ENCODE data around the gene TRIM17.

TRIM17 gene

GRCh38 chr1:228416217-228416933 is at the start of gene TRIM17:
Gene TRIM17, minus strand, starts transcription at chr1:228416861. Its CDS starts 1,789 bp downstream, at chr1:228415072.
- no peak for ATAC-seq (ENCODE audit: insufficient read depth, low read depth)

DNA sequence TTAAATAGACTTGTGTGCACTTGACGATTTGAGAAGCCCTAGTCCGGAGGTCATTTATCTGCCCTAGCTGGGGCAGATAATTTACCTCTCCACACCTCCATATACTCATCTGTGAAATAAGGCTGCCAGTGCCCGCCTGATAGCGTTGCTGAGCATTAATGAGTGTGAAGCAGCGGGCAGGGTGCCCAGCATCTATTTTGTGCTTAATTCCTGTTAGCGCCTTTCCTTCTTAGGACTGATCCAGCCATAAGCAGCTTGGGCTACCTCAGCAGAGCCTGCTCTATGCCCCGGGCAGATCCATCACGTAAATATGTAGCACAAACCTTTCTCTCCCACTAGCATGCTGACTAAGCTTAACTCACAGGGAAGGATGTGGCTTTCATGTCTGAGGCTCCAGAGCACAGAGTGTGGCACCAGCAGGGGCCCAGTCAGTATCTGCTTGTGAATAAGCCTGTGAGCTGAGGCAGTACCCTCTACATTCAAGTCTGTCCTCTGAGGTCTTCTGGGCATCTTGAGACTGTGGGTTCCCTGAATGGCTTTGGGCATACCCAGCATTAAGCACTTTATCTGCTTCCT is 49.0 kb upstream of the TRIM17 start:
- DNase-seq (no peak), ATAC-seq (ENCODE audit: insufficient read depth, low read depth) (no peak)
- Histone ChIP-seq H3K36me3 (ENCODE audit: insufficient read depth, low read length) (no peaks in the 10 kb centered on the region), H3K9ac (ENCODE audit: low read depth, low read length) (no peak overlapping the region), H3K27ac (ENCODE audit: low read length) (no peak overlapping the region), H4K20me1 (ENCODE audit: insufficient read depth, low read length) (no peaks in the 10 kb centered on the region), H3K9me3 (ENCODE audit: insufficient read depth, low read length, severe bottlenecking) (no peaks in the 10 kb centered on the region), H3K4me1 (ENCODE audit: insufficient read depth, low read length) (no peaks in the 10 kb centered on the region), H3K4me3 (ENCODE audit: low read depth in 1 of 2, low read length in 2 of 2) (no peak overlapping the region), H3K27me3 (ENCODE audit: insufficient read depth, low read length, poor library complexity) (peaks cover 14% of the 10 kb centered on the region), H3K79me2 (ENCODE audit: insufficient read depth, low read length) (no peaks in the 10 kb centered on the region), H2AFZ (ENCODE audit: low read depth, low read length) (no peak overlapping the region), H3K4me2 (ENCODE audit: insufficient read depth, low read length) (no peak overlapping the region)
- TF ChIP-seq, protein P1, sequence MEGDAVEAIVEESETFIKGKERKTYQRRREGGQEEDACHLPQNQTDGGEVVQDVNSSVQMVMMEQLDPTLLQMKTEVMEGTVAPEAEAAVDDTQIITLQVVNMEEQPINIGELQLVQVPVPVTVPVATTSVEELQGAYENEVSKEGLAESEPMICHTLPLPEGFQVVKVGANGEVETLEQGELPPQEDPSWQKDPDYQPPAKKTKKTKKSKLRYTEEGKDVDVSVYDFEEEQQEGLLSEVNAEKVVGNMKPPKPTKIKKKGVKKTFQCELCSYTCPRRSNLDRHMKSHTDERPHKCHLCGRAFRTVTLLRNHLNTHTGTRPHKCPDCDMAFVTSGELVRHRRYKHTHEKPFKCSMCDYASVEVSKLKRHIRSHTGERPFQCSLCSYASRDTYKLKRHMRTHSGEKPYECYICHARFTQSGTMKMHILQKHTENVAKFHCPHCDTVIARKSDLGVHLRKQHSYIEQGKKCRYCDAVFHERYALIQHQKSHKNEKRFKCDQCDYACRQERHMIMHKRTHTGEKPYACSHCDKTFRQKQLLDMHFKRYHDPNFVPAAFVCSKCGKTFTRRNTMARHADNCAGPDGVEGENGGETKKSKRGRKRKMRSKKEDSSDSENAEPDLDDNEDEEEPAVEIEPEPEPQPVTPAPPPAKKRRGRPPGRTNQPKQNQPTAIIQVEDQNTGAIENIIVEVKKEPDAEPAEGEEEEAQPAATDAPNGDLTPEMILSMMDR (IDR thresholded peaks at IDR 0.05; ENCODE audit: borderline replicate concordance, extremely low read depth, low read length, poor library complexity, severe bottlenecking), result no peak
- no peak for TF ChIP-seq EZH2 (IDR thresholded peaks at IDR 0.05; ENCODE audit: borderline replicate concordance, low read depth, low read length, severe bottlenecking)

More at GRCh38 chr1:228416217-228416933, at the start of gene TRIM17:
- H3K4me3 ChIP-seq (ENCODE audit: low read depth in 1 of 2, low read length in 2 of 2), result no peak within 1 kb of the TSS
- no peak within 1 kb of the TSS for H3K9ac ChIP-seq (ENCODE audit: low read depth, low read length)
- H3K79me2 ChIP-seq (ENCODE audit: insufficient read depth, low read length), result no peaks in the 10 kb centered on the region
- no peak within 1 kb of the TSS for H3K4me2 ChIP-seq (ENCODE audit: insufficient read depth, low read length)
- H3K9me3 ChIP-seq (ENCODE audit: insufficient read depth, low read length, severe bottlenecking), result no peaks in the 10 kb centered on the region
- no peak within 1 kb of the TSS for H3K27ac ChIP-seq (ENCODE audit: low read length)
- H3K27me3 ChIP-seq (ENCODE audit: insufficient read depth, low read length, poor library complexity), result no peaks in the 10 kb centered on the region
- DNase-seq, result no peak
- no peak within 1 kb of the TSS for H2AFZ ChIP-seq (ENCODE audit: low read depth, low read length)
- no peak for TF ChIP-seq EZH2 (IDR thresholded peaks at IDR 0.05; ENCODE audit: borderline replicate concordance, low read depth, low read length, severe bottlenecking)
- TF ChIP-seq, protein P1 (IDR thresholded peaks at IDR 0.05; ENCODE audit: borderline replicate concordance, extremely low read depth, low read length, poor library complexity, severe bottlenecking), result no peak
- no peaks in the 10 kb centered on the region for H3K36me3 ChIP-seq (ENCODE audit: insufficient read depth, low read length)
- H3K4me1 ChIP-seq (ENCODE audit: insufficient read depth, low read length), result no peaks in the 10 kb centered on the region
- H4K20me1 ChIP-seq (ENCODE audit: insufficient read depth, low read length), result no peaks in the 10 kb centered on the region; the same call in 1 of the 2 replicates

- Histone ChIP-seq H3K36me3 (ENCODE audit: insufficient read depth, low read length) (no peaks in the 10 kb centered on the region), H3K79me2 (ENCODE audit: insufficient read depth, low read length) (no peaks in the 10 kb centered on the region), H3K9ac (ENCODE audit: low read depth, low read length) (no peak overlapping the region), H3K27me3 (ENCODE audit: insufficient read depth, low read length, poor library complexity) (peaks cover 14% of the 10 kb centered on the region), H3K4me2 (ENCODE audit: insufficient read depth, low read length) (no peak overlapping the region), H3K9me3 (ENCODE audit: insufficient read depth, low read length, severe bottlenecking) (no peaks in the 10 kb centered on the region), H2AFZ (ENCODE audit: low read depth, low read length) (no peak overlapping the region), H3K27ac (ENCODE audit: low read length) (no peak overlapping the region), H3K4me3 (ENCODE audit: low read depth in 1 of 2, low read length in 2 of 2) (no peak overlapping the region), H3K4me1 (ENCODE audit: insufficient read depth, low read length) (no peaks in the 10 kb centered on the region), H4K20me1 (ENCODE audit: insufficient read depth, low read length) (no peaks in the 10 kb centered on the region)
- TF ChIP-seq, protein P1 (IDR thresholded peaks at IDR 0.05; ENCODE audit: borderline replicate concordance, extremely low read depth, low read length, poor library complexity, severe bottlenecking), result no peak
- TF ChIP-seq EZH2 (IDR thresholded peaks at IDR 0.05; ENCODE audit: borderline replicate concordance, low read depth, low read length, severe bottlenecking), result no peak
- DNase-seq, result no peak
- ATAC-seq (ENCODE audit: insufficient read depth, low read depth), result no peak
These were observed 48.5 kb upstream of the TRIM17 start for GRCh38 chr1:228465141-228465540.
